KOPT-K1 (cell line): ENCODE measurements around the gene C20orf173.

ENCODE experiments used
- H3K27ac ChIP-seq: fragments of 200-600 bp; sonication (generic); 2 replicates; pipeline ENCODE4 v1.5.1; 2016; ENCODE audit warnings: antibody characterized with exemption, mild to moderate bottlenecking, low read depth, low read length; ENCODE audit not compliant: poor library complexity, severe bottlenecking
- H3K36me3 ChIP-seq: fragments of 200-600 bp; sonication (generic); 2 replicates; pipeline ENCODE4 v1.5.1; 2017; ENCODE audit warnings: antibody characterized with exemption, mild to moderate bottlenecking, low read length, moderate library complexity; ENCODE audit not compliant: insufficient read depth
- H3K9me3 ChIP-seq: fragments of 200-600 bp; sonication (generic); 2 replicates; pipeline ENCODE4 v1.5.1; 2017; ENCODE audit warnings: antibody characterized with exemption, low read length, mild to moderate bottlenecking; ENCODE audit not compliant: insufficient read depth, poor library complexity, severe bottlenecking

C20orf173 gene, protein sequence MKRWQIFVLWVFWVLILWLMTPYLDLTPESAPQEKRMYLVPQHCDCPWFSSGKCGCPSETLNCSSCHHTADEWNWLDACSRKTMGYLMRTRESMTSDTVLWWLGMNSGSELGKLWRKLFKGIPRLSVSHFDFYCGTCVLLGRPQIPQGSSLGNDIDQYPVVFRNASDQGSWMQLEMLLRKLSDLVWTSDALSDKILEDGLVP

DNA sequence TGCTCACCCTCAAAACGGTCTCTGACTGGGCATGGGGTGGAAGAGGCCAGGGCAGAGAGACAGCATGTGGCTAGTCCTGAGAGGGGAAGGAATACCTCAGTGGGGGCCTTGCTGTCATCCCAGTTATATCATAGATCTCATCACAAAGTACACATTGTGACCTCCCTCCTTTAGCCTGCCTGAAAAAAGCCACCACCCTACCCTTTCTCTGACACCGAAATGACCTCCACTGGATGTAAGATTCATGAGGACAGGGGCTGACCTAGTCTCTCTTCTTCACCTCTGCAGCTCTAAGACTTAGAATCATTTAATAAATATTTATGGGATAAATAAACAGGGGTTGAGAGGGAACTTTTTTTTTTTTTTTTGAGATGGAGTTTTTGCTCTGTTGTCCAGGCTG lies at the start of gene C20orf173:
Gene C20orf173 (minus strand): TSS at position 101 of the 400 bp plus-strand sequence. CDS start 279 bp downstream, outside the sequence.
- H3K9me3 ChIP-seq = no peaks in the 10 kb centered on the region
- H3K27ac ChIP-seq = no peak within 1 kb of the TSS
- H3K36me3 ChIP-seq = no peaks in the 10 kb centered on the region

DNA sequence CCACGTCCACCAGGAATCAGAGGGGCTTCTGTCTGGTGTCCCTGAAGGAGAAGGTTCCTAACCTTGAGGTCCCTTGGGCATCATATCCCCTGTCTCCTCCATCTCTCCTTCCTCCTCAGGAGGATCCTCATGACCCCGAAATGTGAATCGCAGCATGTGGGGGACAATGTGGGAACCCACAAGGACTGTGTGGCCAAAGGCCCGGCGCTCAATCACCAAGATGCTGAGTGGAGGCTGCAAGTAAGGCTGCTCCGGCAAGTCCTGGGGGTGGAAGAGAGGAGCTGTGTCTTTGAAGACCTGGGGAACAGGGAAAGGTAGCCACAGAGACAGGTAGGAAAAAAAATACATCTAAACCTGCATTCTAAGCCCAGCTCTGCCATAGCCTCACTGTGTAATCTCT lies 49.7 kb upstream of the C20orf173 start:
- no peaks in the 10 kb centered on the region for H3K36me3 ChIP-seq
- no peak overlapping the region for H3K27ac ChIP-seq

DNA sequence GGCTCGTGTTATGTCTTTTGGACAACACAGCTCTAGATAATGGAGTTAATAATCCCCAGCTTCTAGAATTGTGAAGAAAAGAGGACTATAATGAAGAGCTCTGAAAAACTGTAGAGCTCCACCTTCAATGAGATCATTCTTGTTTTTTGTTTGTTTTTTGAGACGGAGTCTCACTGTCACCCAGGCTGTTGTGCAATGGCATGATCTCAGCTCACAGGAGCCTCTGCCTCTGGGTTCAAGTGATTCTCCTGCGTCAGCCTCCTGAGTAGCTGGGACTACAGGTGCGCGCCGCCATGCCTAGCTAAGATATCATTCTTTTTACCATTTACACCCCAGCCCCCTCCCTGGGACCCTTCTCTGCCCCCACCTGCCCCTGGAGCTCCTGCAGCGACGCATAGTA lies 49.0 kb upstream of the C20orf173 start:
- Histone ChIP-seq H3K9me3 (no peaks in the 10 kb centered on the region), H3K27ac (no peak overlapping the region)

More for the DNA sequence above, 49.7 kb upstream of the C20orf173 start:
- H3K9me3 ChIP-seq = no peaks in the 10 kb centered on the region

DNA sequence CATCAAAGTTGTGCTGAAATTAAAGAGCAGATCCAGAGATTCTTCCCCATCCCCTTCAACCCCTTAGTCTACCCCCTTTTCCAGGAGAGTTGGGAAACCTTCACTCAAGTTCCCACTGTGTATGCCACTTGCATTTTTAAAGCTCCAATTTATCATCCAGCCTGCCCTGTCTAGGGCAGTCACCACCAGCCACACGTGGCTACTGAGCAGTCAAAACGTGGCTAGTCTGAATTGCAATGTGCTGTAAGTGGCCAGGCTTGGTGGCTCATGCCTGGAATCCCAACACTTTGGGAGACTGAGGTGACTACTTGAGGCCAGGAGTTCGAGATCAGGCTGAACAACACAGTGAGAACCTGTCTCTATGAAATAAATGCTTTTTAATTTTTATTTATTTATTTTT lies 47.4 kb upstream of the C20orf173 start:
- no peaks in the 10 kb centered on the region for H3K36me3 ChIP-seq
- H3K27ac ChIP-seq = no peak overlapping the region
- peaks cover 7% of the 10 kb centered on the region for H3K9me3 ChIP-seq

More for the DNA sequence above, 49.0 kb upstream of the C20orf173 start:
- H3K36me3 ChIP-seq = no peaks in the 10 kb centered on the region

DNA sequence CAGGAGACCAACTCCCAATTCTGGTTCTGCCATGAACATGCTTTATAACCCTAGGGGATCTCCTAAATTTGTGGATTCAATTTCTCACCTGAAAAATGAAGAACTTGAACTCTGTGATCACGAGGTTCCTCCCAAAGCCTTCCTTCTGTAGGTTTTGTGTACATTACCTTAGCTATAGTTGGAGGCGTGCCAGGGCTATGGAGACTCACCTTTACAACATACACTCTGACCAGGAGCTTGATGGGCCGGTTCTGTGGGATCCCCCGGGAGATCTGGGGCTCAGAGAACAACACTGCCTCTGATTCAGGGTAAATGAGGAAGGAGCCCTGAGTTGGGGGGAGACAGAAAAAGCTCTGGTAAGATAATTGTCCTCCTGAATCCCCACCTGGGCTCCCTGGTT lies 46.5 kb upstream of the C20orf173 start:
- Histone ChIP-seq H3K27ac (no peak overlapping the region), H3K36me3 (no peaks in the 10 kb centered on the region), H3K9me3 (peaks cover 7% of the 10 kb centered on the region)

DNA sequence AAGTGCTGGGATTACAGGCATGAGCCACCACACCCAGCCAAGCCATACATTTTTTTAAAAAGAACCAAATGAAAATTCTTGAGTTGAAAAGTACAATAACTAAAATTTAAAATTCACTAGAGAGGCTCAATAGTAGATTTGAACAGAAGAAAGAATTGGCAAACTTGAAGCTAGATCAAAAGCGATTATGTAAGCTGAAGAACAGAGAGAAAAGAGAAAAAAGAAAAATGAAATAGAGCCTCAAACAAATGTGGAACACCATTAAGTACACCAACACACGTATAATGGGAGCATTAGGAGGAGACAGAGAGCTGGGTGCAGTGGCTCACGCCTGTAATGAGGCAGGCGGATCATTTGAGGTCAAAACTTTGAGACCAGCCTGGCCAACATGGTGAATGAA lies 43.4 kb upstream of the C20orf173 start:
- Histone ChIP-seq H3K9me3 (peaks cover 7% of the 10 kb centered on the region), H3K27ac (no peak overlapping the region), H3K36me3 (no peaks in the 10 kb centered on the region)

DNA sequence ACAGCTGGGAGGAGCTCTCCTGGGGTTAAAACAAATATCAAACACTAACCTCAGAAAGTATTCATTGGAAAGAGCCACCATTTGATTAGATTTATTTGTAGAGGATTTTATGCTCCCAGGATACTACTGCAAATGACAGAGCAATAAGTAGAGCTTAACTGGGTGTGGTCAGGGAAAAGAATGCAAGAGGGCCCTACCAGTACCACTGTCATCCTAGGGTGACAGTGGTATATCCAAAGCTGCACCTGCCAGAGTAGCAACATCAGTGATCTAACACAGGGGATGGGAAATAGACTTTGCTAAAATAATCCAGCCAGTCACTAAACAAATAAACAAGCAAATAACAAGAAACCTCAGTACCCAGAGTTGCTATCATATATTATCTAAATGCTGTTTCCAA lies 42.1 kb upstream of the C20orf173 start:
- H3K36me3 ChIP-seq = no peaks in the 10 kb centered on the region

DNA sequence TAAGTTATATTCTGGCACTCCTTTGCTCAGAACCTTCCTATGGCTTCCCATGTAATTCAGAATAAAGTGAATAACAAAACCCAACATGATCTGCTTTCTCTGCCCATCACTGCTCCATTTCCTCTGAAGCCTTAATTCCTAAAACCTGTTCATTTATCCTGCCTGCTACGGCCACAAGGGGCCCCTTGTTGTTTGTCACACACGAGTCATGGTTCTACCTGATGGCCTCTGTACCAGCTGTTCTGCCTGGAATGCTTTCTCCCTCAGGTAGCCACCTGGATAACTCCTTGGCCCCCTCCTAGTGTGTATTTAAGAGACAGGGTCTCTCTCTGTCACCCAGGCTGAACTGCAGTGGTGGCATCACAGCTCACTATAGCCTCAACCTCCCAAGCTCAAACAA lies 39.2 kb upstream of the C20orf173 start:
- H3K27ac ChIP-seq = no peak overlapping the region
- no peaks in the 10 kb centered on the region for H3K36me3 ChIP-seq
- peaks cover 7% of the 10 kb centered on the region for H3K9me3 ChIP-seq

More for the DNA sequence above, 42.1 kb upstream of the C20orf173 start:
- Histone ChIP-seq H3K9me3 (peaks cover 7% of the 10 kb centered on the region), H3K27ac (no peak overlapping the region)

DNA sequence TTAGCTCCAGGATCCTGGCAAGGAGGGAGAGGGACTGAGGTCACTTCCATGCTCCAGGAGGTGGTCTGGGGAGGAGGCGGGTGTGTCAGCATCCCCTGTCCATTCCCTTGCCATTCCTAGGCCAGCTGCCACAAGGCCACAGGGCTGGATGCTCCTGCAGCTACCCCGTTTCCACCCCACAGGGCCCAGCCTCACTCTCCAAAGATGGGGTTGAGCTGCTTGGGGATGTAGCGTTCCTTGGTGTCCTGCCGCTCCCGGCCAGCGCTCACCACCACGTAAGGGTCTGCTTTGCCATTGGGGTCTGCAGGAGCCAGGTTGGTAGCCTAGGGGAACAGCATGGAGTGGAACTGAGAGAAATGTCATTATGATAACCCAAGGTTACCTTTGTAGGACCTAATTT lies 35.5 kb upstream of the C20orf173 start:
- H3K9me3 ChIP-seq = no peaks in the 10 kb centered on the region
- no peaks in the 10 kb centered on the region for H3K36me3 ChIP-seq

DNA sequence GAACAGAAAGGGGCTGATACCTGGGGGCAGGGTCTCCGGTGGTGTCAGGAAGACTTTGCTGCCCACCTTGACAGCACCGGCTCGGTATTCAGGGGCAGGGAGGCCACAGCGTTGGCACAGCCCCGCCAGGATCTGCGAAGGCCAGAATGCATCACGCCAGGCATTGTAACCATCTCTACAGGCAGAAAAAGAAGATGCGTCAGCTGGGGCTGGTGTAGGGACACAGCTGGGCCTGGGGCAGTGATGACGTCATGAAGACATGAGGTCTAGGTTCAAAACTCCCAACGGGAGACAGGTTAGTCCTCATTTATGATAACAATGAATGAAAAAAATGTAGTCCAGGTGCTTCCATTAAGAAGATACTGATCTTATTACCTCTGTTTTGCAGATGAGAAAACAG lies 34.4 kb upstream of the C20orf173 start:
- no peaks in the 10 kb centered on the region for H3K9me3 ChIP-seq
- H3K27ac ChIP-seq = no peak overlapping the region
- H3K36me3 ChIP-seq = peaks cover under 1% of the 10 kb centered on the region; the same call in 1 of the 2 replicates

More for the DNA sequence above, 35.5 kb upstream of the C20orf173 start:
- no peak overlapping the region for H3K27ac ChIP-seq

DNA sequence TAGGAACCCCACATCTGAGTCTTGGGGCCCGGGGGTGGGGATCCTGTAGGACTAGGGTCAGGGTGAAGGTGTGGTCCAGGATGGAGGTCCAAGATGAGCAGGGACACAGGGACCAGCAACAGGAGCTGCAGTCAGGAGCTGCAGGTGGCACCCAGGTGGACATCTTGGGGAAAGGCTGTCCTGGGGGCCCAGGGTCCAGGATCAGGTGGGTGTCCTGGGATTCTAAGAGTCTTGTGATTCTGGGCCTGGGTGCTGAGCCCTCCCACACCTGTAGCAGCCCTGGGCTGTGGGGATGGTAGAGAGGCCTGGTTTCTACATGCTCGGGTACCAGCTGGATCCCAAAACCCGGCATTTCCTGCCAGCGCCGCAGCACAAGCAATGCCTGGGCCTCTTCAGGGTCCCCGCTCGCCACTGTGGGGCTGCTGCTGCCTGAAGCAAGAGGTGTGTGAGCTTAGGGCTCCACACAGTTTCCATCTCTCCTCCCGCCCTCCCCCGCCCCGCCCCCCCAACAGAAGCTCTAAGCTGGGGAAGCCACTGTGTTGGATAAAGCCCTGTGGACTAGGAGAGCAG lies 33.2 kb upstream of the C20orf173 start:
- Histone ChIP-seq H3K9me3 (no peaks in the 10 kb centered on the region), H3K27ac (no peak overlapping the region)

DNA sequence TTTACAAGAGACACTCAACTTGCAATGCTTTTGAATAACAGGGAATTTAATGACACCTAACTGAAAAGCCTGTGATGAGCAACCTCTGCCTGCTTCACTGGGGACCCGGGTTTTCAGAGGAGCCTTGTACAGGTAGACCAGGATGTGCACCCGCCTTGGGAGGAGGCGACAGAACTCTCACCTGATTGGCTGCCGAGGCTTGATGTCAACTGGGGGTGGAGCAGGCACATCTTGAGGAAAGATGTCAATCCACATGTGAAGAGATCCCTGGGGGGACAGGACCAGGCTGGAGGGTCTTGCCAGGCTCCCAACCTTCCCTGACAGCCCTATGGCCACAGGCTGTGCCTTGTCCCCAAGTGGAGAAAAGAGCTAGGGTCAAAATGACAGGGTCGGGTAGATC lies 32.2 kb upstream of the C20orf173 start:
- Histone ChIP-seq H3K27ac (no peak overlapping the region), H3K9me3 (no peaks in the 10 kb centered on the region), H3K36me3 (peaks cover 22% of the 10 kb centered on the region)

More for the DNA sequence above, 33.2 kb upstream of the C20orf173 start:
- H3K36me3 ChIP-seq = peaks cover 13% of the 10 kb centered on the region

DNA sequence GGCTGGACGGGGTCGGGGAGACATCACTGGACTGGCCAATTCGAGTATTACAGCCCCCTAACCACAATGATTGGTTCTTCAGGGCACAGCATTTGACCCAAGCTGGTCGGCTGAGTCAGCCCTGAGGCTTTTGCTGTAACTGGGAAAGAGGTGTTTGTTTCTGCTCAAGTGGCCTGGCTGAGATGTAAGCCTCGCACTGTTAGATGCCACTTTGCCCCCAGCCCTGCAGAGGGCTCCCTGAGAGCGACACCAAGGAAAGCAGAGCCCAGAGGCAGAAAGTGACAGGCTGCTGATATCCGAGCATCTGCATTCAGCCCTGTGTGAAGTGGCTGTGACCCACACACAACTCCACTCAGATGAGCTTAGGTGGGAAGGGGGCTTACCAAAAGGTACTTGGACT lies 31.8 kb upstream of the C20orf173 start:
- Histone ChIP-seq H3K36me3 (peaks cover 26% of the 10 kb centered on the region), H3K27ac (no peak overlapping the region), H3K9me3 (no peaks in the 10 kb centered on the region)

DNA sequence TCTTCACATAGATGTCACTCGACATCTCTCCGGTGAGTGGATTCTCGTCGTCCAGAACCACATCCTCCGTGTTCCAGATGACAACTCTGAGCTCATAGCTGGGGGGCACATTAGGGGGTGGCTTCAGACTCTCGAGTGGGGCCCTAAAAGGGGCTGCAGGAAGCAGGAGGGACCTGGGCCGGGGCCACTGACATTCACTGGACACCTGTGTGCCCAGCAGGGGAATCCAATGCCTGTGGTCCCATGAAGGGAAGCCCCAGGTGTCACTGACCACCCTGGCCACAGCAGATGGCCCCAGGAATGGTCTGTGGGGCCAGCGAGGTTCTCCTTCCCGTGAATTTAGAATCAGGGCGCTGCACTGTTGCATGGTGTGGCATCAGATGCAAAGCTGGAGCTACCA lies 31.1 kb upstream of the C20orf173 start:
- no peak overlapping the region for H3K27ac ChIP-seq
- H3K9me3 ChIP-seq = no peaks in the 10 kb centered on the region

DNA sequence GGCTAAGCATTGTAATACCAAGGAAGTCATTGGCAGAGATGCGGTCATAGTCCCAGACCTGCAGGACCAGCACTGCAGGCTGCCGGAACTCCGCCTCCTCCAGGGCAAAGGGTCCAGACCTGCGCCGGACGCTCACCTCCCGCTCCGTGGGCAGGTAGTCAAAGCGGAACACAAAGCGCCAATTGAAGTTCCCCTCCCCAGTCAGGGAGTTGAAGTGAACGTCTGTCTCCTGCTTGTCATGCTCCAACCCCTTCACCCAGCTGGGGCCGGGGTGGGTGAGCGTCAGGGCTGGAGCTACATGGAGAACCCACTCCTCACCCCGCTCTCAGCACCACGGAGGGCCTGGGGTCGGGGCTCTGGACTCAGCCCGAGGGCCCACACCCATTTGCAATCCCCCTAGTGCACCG lies 30.7 kb upstream of the C20orf173 start:
- H3K36me3 ChIP-seq = peaks cover 38% of the 10 kb centered on the region
- H3K9me3 ChIP-seq = no peaks in the 10 kb centered on the region
- H3K27ac ChIP-seq = no peak overlapping the region

More for the DNA sequence above, 31.1 kb upstream of the C20orf173 start:
- peaks cover 34% of the 10 kb centered on the region for H3K36me3 ChIP-seq
